ENCODE results near the gene LCOR. TPM values are rescaled to one million over a fixed set of nuclear protein-coding genes. Genes with fewer than 3 reads are reported as not detected.

The LCOR gene
- total RNA-seq, 1 donor from 2014 or later: 39.5 TPM

- intact Hi-C loops (cut with DNase I): no loop called here
- Histone ChIP-seq H3K9me3 (no peaks in the 10 kb centered on the region), H3K27me3 (no peaks in the 10 kb centered on the region), H3K4me3 (peak overlapping the region; percentile 85), H3K4me1 (peaks cover 44% of the 10 kb centered on the region), H3K27ac (peak overlapping the region; percentile 84), H3K36me3 (no peaks in the 10 kb centered on the region)
- no peak for DNase-seq
- TF ChIP-seq CTCF (IDR thresholded peaks at IDR 0.05): no peak
- peak; percentile 0 for ATAC-seq
These were observed 1.3 kb downstream of the LCOR start for GRCh38 chr10:96833220-96834001.

GRCh38 chr10:96834120-96834519, 2.0 kb downstream of the LCOR start:
- DNase-seq: no peak
- no peak for TF ChIP-seq CTCF (IDR thresholded peaks at IDR 0.05)
- no peak for ATAC-seq
- Histone ChIP-seq H3K27ac (no peak overlapping the region), H3K9me3 (no peaks in the 10 kb centered on the region), H3K4me1 (peaks cover 44% of the 10 kb centered on the region), H3K36me3 (no peaks in the 10 kb centered on the region), H3K27me3 (no peaks in the 10 kb centered on the region), H3K4me3 (peak overlapping the region; percentile 85)
- intact Hi-C loops (cut with DNase I): no loop called here

- intact Hi-C loops (cut with DNase I): no loop called here
- TF ChIP-seq CTCF (IDR thresholded peaks at IDR 0.05): no peak
- H3K27ac ChIP-seq: no peak overlapping the region
These were observed 3.8 kb downstream of the LCOR start for GRCh38 chr10:96835899-96836298.

GRCh38 chr10:96838529-96838928, 6.4 kb downstream of the LCOR start:
- no peaks in the 10 kb centered on the region for H3K27me3 ChIP-seq
- no peak for ATAC-seq
- no peaks in the 10 kb centered on the region for H3K9me3 ChIP-seq
- no peak for TF ChIP-seq CTCF (IDR thresholded peaks at IDR 0.05)
- peaks cover 35% of the 10 kb centered on the region for H3K4me1 ChIP-seq
- no peak overlapping the region for H3K27ac ChIP-seq
- no peak for DNase-seq
- H3K36me3 ChIP-seq: no peaks in the 10 kb centered on the region
- no peak overlapping the region for H3K4me3 ChIP-seq
- intact Hi-C loops (cut with DNase I): no loop called here

More at GRCh38 chr10:96835899-96836298, 3.8 kb downstream of the LCOR start:
- ATAC-seq: no peak
- Histone ChIP-seq H3K9me3 (no peaks in the 10 kb centered on the region), H3K4me3 (no peak overlapping the region), H3K36me3 (no peaks in the 10 kb centered on the region), H3K4me1 (peaks cover 43% of the 10 kb centered on the region), H3K27me3 (no peaks in the 10 kb centered on the region)
- DNase-seq: no peak

- Histone ChIP-seq H3K4me1 (peaks cover 19% of the 10 kb centered on the region), H3K4me3 (no peak overlapping the region), H3K27me3 (no peaks in the 10 kb centered on the region), H3K9me3 (no peaks in the 10 kb centered on the region), H3K36me3 (no peaks in the 10 kb centered on the region), H3K27ac (no peak overlapping the region)
- DNase-seq (no peak), ATAC-seq (peak; percentile 40)
- intact Hi-C loops (cut with DNase I): no loop called here
- no peak for TF ChIP-seq CTCF (IDR thresholded peaks at IDR 0.05)
These were observed 8.9 kb downstream of the LCOR start for GRCh38 chr10:96840841-96841518.

Data from upper lobe of right lung (tissue), 1 donor.